ENCODE measurements around the gene PEX13.

- TF ChIP-seq, protein P1, sequence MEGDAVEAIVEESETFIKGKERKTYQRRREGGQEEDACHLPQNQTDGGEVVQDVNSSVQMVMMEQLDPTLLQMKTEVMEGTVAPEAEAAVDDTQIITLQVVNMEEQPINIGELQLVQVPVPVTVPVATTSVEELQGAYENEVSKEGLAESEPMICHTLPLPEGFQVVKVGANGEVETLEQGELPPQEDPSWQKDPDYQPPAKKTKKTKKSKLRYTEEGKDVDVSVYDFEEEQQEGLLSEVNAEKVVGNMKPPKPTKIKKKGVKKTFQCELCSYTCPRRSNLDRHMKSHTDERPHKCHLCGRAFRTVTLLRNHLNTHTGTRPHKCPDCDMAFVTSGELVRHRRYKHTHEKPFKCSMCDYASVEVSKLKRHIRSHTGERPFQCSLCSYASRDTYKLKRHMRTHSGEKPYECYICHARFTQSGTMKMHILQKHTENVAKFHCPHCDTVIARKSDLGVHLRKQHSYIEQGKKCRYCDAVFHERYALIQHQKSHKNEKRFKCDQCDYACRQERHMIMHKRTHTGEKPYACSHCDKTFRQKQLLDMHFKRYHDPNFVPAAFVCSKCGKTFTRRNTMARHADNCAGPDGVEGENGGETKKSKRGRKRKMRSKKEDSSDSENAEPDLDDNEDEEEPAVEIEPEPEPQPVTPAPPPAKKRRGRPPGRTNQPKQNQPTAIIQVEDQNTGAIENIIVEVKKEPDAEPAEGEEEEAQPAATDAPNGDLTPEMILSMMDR (conservative IDR thresholded peaks at IDR 0.05) = no peak
- TF ChIP-seq ZFX (IDR thresholded peaks at IDR 0.05) = no peak
Observed at GRCh38 chr2:60992985-60993392, 24.5 kb upstream of the PEX13 start.
